Measurements from ENCODE around the gene MCHR1. TPM values are rescaled to one million over a fixed set of nuclear protein-coding genes. Genes with fewer than 3 reads are reported as not detected.

Gene MCHR1
- total RNA-seq, 1 donor from 2014 or later, result not detected

GRCh38 chr22:40635043-40635939 is 44.0 kb upstream of the MCHR1 start:
- peaks cover 35% of the 10 kb centered on the region for H3K4me1 ChIP-seq
- no peaks in the 10 kb centered on the region for H3K27me3 ChIP-seq
- no peak for DNase-seq (ENCODE audit: extremely low spot score in 2 of 2)
- no peak for TF ChIP-seq CTCF (IDR thresholded peaks at IDR 0.05)
- no peak for TF ChIP-seq POLR2A (IDR thresholded peaks at IDR 0.05)
- no peak for TF ChIP-seq POLR2AphosphoS5 (IDR thresholded peaks at IDR 0.05; ENCODE audit: insufficient read depth in 1 of 2, low read depth in 1 of 2)
- no peaks in the 10 kb centered on the region for H3K36me3 ChIP-seq
- H3K4me3 ChIP-seq, result peak overlapping the region; percentile 69 to 77
- peak overlapping the region; percentile 92 for H3K27ac ChIP-seq
- H3K9me3 ChIP-seq, result no peaks in the 10 kb centered on the region
- intact Hi-C loops (cut with DNase I), result loop anchor here (10.0 kb wide), 1 partner anchor 120 kb away; no protein-coding TSS in a partner anchor

DNA sequence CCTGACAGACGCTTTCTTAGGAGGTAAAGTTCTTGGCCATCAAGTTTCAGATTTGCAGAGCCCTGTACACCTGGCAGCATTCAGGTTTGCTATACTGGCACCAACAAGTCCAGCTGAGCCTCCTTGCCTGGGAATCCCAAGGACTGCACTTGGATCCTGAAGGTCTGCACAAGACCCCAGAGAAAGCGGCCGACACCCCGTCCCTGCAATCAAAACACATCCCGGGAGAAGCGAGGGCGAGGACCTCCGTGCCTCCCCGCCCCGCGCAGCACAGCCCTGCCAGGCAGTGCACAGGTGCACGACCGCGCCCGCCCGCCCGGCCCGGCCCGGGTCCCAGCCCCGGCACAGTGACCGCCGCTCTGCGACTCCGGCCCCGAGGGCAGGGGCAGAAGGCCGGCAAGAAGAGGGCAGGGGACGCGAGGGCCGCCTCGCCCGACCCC is 43.3 kb upstream of the MCHR1 start:
- DNase-seq (ENCODE audit: extremely low spot score in 2 of 2), result no peak
- H3K27ac ChIP-seq, result peak overlapping the region; percentile 92
- intact Hi-C loops (cut with DNase I), result loop anchor here (10.0 kb wide), 1 partner anchor 121 kb away; no protein-coding TSS in a partner anchor
- H3K4me3 ChIP-seq, result peak overlapping the region; percentile 69 to 77
- TF ChIP-seq POLR2A (IDR thresholded peaks at IDR 0.05) (no peak), CTCF (IDR thresholded peaks at IDR 0.05) (no peak), POLR2AphosphoS5 (IDR thresholded peaks at IDR 0.05; ENCODE audit: insufficient read depth in 1 of 2, low read depth in 1 of 2) (no peak)
- no peaks in the 10 kb centered on the region for H3K27me3 ChIP-seq
- no peaks in the 10 kb centered on the region for H3K9me3 ChIP-seq
- no peaks in the 10 kb centered on the region for H3K36me3 ChIP-seq
- peaks cover 35% of the 10 kb centered on the region for H3K4me1 ChIP-seq

DNA sequence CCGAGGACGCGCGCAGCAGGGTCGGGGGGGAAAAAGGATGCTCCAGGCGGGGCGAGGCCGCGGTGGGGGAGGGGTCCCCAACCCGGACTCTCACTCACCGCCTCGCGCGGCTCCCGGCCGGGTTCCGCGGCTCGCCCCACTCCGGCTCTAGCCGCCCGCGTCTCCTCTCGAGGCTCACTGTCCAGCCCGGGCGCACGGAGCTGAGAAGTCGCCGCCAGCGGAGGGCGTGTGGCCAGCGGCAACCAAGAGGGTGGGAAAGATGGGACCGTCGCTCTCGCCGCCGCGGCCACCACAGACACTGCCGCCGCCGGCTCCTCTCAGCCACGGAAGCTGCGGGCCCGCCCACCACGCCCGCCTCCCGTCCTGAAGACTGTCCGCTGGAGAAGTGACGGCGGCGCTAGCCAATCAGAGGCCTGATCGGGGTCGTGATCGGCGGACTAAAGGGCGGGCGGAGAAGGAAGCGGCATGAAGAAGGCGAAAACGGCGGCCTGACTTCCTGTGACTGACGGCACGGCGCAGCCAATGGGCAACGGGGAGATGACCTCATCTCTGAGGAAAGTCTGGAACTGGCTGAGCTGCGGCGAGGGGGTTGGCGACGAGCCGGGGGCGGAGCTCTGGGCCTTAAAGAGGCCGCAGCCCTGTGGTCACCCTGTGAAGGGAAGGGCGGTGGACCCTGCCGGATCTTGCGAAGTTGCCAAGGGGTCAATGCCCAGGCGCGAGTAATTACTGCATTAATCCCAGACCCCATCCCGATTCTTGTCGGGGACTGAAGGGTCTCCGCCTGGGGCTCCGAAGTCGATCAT is 42.7 kb upstream of the MCHR1 start, which contains the start of gene MRTFA:
TSS of gene MRTFA (minus strand) at position 340 of the 803 bp plus-strand sequence.
- Histone ChIP-seq H3K27ac (peak within 1 kb of the TSS; percentile 92), H3K4me1 (peaks cover 35% of the 10 kb centered on the region), H3K36me3 (no peaks in the 10 kb centered on the region), H3K27me3 (no peaks in the 10 kb centered on the region), H3K9me3 (no peaks in the 10 kb centered on the region), H3K4me3 (peak within 1 kb of the TSS; percentile 69 to 77)
- intact Hi-C loops (cut with DNase I), result loop anchor here (10.0 kb wide), 1 partner anchor 122 kb away; no protein-coding TSS in a partner anchor
- peak; percentile 99 to 100 for DNase-seq (ENCODE audit: extremely low spot score in 2 of 2)
- TF ChIP-seq POLR2A (IDR thresholded peaks at IDR 0.05) (peak; percentile 56 to 99), CTCF (IDR thresholded peaks at IDR 0.05) (no peak), POLR2AphosphoS5 (IDR thresholded peaks at IDR 0.05; ENCODE audit: insufficient read depth in 1 of 2, low read depth in 1 of 2) (peak; percentile 93 to 100)

DNA sequence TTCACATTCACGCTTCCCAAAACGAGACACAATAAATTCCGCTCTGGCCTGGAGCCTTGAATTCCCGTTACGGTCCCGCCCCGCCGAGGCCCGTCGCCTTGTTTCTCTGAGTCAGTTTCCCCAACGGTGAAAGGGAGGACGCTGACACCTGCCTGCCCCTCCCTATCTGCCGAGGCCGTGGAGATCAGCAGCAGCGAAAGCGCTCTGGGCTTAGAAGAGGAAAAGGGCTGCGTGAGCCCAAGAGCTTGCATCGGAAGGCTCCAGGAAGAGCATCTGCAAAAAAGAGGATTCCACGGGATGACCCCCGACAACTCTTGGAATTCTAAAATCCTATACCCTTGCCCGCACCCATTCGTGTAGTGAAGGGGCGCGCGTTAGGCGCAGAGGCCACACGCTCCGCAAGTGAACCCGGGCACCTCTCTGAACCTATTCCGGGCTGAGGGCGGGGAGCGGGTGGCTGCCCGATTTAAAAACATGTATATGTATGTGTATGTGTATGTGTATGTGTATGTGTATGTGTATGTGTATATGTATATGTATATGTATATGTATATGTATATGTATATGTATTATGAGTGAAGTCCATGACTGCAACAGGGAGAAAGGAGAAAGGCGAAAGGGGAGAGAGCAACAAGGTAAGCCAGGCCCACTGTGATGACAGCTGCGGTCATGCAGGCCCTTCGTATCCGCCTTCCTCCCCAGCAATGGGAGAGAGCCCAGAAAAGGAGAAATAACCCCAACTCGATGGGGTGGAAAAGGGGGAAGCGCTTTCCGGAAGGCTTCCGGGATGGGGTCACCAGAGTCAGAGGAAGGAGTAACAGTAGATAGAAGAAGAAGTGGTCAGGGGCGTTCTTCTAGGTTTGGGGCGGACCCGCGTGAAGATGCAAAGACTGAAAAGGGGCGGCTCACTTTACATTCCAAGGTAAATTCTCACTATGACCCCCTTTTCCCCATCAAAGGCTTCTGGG is 41.8 kb upstream of the MCHR1 start:
- Histone ChIP-seq H3K4me3 (peak overlapping the region; percentile 69 to 77), H3K36me3 (no peaks in the 10 kb centered on the region), H3K9me3 (no peaks in the 10 kb centered on the region), H3K27ac (peak overlapping the region; percentile 89), H3K4me1 (peaks cover 35% of the 10 kb centered on the region), H3K27me3 (no peaks in the 10 kb centered on the region)
- TF ChIP-seq POLR2AphosphoS5 (IDR thresholded peaks at IDR 0.05; ENCODE audit: insufficient read depth in 1 of 2, low read depth in 1 of 2) (no peak), POLR2A (IDR thresholded peaks at IDR 0.05) (no peak), CTCF (IDR thresholded peaks at IDR 0.05) (no peak)
- intact Hi-C loops (cut with DNase I), result loop anchor here (10.0 kb wide), 1 partner anchor 123 kb away; no protein-coding TSS in a partner anchor
- DNase-seq (ENCODE audit: extremely low spot score in 2 of 2), result no peak
